ENCODE results near the gene NR3C2.

Gene NR3C2

DNA sequence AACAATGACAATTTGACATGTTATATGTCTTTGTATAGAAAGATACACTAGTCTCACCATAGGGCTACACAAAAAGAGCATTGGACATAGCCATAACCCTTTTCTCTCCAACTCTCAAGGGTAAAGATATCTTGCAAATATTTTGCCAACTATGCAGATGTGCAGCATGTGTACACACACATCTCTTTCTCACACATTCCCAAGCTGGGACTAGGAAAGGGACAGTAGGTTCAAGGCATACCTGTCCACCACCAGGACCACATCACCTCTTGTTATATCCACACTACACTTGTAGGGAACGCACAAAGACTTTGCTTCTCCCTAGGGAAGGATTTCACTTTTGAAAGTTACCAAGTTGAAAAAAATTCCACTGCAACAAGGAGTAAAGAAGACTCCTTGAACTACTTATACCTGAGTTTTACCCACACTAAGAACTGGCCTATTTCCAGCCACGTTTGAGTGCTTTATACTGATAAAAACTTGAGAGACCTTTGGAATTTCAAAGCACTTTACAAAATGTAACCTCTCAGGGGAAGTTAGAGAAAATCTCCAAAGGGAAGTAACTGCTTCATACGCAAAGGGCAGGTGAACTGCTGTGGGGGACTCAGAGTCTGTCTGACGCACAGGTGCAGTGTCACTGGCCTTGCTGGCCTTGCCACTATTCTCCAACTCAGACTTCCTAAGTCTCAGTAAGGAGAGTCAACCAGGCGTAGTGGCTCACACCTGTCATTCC is 36.9 kb downstream of the NR3C2 start:
- Mint-ChIP-seq H3K9me3 (no peaks in the 10 kb centered on the region), H3K27me3 (no peaks in the 10 kb centered on the region), H3K36me3 (no peaks in the 10 kb centered on the region), H3K27ac (no peak overlapping the region), H3K4me3 (no peak overlapping the region), H3K4me1 (peaks cover 22% of the 10 kb centered on the region)

- peaks cover 3% of the 10 kb centered on the region for H3K36me3 Mint-ChIP-seq
Observed at GRCh38 chr4:148398988-148399387, 43.2 kb downstream of the NR3C2 start.

GRCh38 chr4:148397771-148398170 is 44.4 kb downstream of the NR3C2 start:
- Mint-ChIP-seq H3K4me1 (peaks cover 53% of the 10 kb centered on the region), H3K27me3 (no peaks in the 10 kb centered on the region), H3K36me3 (peaks cover 3% of the 10 kb centered on the region), H3K9me3 (peaks cover 4% of the 10 kb centered on the region), H3K27ac (no peak overlapping the region), H3K4me3 (no peak overlapping the region)

More at GRCh38 chr4:148398988-148399387, 43.2 kb downstream of the NR3C2 start:
- Mint-ChIP-seq H3K4me3 (no peak overlapping the region), H3K9me3 (peaks cover 4% of the 10 kb centered on the region), H3K4me1 (peaks cover 41% of the 10 kb centered on the region), H3K27ac (no peak overlapping the region), H3K27me3 (no peaks in the 10 kb centered on the region)

- Mint-ChIP-seq H3K4me3 (no peak overlapping the region), H3K4me1 (peaks cover 59% of the 10 kb centered on the region), H3K36me3 (peaks cover 3% of the 10 kb centered on the region), H3K27me3 (no peaks in the 10 kb centered on the region), H3K27ac (no peak overlapping the region), H3K9me3 (peaks cover 4% of the 10 kb centered on the region)
Observed at GRCh38 chr4:148396986-148397673, 45.1 kb downstream of the NR3C2 start.

GRCh38 chr4:148395771-148396170 is 46.4 kb downstream of the NR3C2 start:
- Mint-ChIP-seq H3K4me3 (no peak overlapping the region), H3K27ac (no peak overlapping the region), H3K36me3 (peaks cover 3% of the 10 kb centered on the region), H3K27me3 (no peaks in the 10 kb centered on the region), H3K9me3 (peaks cover 4% of the 10 kb centered on the region), H3K4me1 (peaks cover 69% of the 10 kb centered on the region)

GRCh38 chr4:148391056-148391455 is 51.2 kb downstream of the NR3C2 start:
- H3K4me3 Mint-ChIP-seq = no peak overlapping the region
- no peak overlapping the region for H3K27ac Mint-ChIP-seq
- no peaks in the 10 kb centered on the region for H3K27me3 Mint-ChIP-seq
- H3K4me1 Mint-ChIP-seq = peaks cover 64% of the 10 kb centered on the region
- H3K36me3 Mint-ChIP-seq = peaks cover 1% of the 10 kb centered on the region
- no peaks in the 10 kb centered on the region for H3K9me3 Mint-ChIP-seq

DNA sequence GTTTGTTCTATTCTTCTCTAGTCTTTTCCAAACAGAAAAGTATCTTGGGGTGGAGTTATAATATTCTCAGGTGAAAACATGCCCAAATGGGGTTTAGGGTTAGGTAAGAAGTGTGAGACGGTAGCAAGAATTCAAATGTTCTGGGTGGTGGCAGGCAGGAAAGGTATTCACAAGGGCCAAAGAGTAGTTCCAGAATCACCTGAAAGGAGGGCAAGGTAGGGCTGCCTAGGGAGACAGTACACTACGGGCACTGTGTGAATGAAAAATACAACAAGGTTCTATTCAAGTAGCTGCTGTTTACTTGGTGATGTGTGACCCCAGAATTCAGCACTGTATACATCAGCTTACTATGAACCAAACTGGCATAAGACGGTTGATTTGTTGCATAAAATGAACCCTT is 51.9 kb downstream of the NR3C2 start:
- H3K27ac Mint-ChIP-seq = no peak overlapping the region
- peaks cover 1% of the 10 kb centered on the region for H3K36me3 Mint-ChIP-seq
- H3K27me3 Mint-ChIP-seq = no peaks in the 10 kb centered on the region
- no peak overlapping the region for H3K4me3 Mint-ChIP-seq
- H3K4me1 Mint-ChIP-seq = peaks cover 64% of the 10 kb centered on the region
- H3K9me3 Mint-ChIP-seq = no peaks in the 10 kb centered on the region

DNA sequence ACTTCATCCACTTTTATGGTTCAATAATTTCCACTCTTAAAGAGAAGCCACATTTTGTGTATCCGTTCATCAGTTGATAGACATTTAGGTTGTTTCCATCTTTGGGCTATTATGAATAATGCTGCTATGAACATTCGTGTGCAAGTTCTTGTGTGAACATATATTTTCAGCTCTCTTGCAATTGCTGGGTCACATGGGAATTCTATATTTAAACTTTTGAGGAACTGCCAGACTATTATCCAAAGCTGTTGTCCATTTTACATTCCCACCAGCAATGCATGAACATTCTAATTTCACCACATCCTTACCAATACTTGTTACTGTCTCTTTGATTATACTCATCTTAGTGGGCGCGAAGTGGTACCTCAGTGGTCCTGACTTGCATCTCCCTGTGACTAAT is 61.9 kb downstream of the NR3C2 start:
- Mint-ChIP-seq H3K4me1 (peaks cover 48% of the 10 kb centered on the region), H3K9me3 (no peaks in the 10 kb centered on the region), H3K4me3 (no peak overlapping the region), H3K36me3 (peaks cover 10% of the 10 kb centered on the region), H3K27me3 (no peaks in the 10 kb centered on the region), H3K27ac (no peak overlapping the region)

DNA sequence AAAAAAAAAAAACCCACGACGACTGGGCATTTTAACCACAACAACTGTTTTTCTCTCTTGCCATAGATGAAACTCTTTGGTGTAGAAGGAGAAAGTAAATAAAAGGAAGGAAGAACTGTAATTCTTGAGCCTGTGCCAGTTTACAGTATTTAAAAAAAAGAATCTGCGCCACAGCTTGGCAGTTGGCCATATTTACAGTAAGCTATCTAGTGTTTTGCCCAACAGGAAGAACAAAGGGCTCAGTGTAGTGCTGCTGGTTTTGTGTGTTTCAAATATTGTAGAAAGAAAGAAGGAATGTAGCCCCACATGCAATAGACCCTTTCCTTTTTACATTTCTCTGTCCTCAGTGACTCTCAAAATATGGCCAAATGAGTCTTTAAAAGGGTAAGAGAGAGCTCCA is 66.1 kb downstream of the NR3C2 start:
- Mint-ChIP-seq H3K27me3 (no peaks in the 10 kb centered on the region), H3K4me1 (peaks cover 48% of the 10 kb centered on the region), H3K9me3 (no peaks in the 10 kb centered on the region), H3K27ac (peak overlapping the region; percentile 94), H3K4me3 (peak overlapping the region; percentile 89), H3K36me3 (peaks cover 7% of the 10 kb centered on the region)

GRCh38 chr4:148375584-148375983 is 66.6 kb downstream of the NR3C2 start:
- Mint-ChIP-seq H3K9me3 (no peaks in the 10 kb centered on the region), H3K4me3 (peak overlapping the region; percentile 89), H3K36me3 (peaks cover 7% of the 10 kb centered on the region), H3K4me1 (peaks cover 48% of the 10 kb centered on the region), H3K27ac (peak overlapping the region; percentile 94), H3K27me3 (no peaks in the 10 kb centered on the region)

GRCh38 chr4:148373093-148373492 is 69.1 kb downstream of the NR3C2 start:
- H3K4me1 Mint-ChIP-seq = peaks cover 64% of the 10 kb centered on the region
- peaks cover 4% of the 10 kb centered on the region for H3K36me3 Mint-ChIP-seq
- H3K9me3 Mint-ChIP-seq = no peaks in the 10 kb centered on the region
- no peaks in the 10 kb centered on the region for H3K27me3 Mint-ChIP-seq
- no peak overlapping the region for H3K4me3 Mint-ChIP-seq
- H3K27ac Mint-ChIP-seq = no peak overlapping the region

DNA sequence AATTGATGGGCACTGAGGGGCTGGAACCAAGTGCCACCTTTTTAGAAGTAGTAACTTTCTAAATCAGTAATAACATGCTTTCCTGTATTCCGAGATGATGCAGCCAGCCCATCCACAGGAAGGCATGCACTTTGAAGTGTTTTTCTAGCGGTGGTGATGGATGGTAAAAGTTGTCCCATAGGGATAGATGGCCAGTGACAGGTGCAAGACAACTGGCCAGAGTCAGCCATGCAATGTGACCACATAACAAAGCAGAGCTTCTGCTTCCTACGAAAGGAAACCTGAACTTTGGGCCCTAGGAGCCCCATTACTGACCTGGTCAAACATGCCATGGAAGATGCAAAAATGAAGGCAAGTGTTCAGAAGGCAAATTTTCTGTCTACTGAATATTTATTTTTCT is 72.3 kb downstream of the NR3C2 start:
- Mint-ChIP-seq H3K27me3 (no peaks in the 10 kb centered on the region), H3K36me3 (no peaks in the 10 kb centered on the region), H3K4me3 (no peak overlapping the region), H3K27ac (no peak overlapping the region), H3K4me1 (peaks cover 62% of the 10 kb centered on the region), H3K9me3 (no peaks in the 10 kb centered on the region)

GRCh38 chr4:148367756-148368155 is 74.5 kb downstream of the NR3C2 start:
- Mint-ChIP-seq H3K36me3 (peaks cover 5% of the 10 kb centered on the region), H3K27me3 (no peaks in the 10 kb centered on the region), H3K4me3 (no peak overlapping the region), H3K27ac (peak overlapping the region; percentile 86), H3K9me3 (peaks cover 4% of the 10 kb centered on the region), H3K4me1 (peaks cover 64% of the 10 kb centered on the region)

DNA sequence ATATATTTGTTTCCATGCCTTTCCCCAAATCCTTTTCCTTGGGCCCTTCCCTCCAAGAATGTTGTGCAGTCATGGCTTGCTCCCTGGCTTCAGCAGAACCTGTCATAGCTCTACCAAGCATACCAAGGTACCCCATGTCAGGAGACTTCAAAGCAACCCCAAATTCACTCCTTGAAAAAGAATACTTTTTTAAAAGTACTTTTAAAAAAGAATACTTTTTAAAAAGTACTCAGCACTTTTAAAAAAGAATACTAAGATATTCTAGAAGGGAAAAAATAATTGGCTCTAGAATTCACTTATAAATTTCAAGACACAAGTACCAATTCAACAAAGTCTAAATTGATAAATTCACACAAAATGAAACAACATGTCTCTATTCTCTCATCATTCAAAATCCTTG is 76.0 kb downstream of the NR3C2 start:
- H3K4me1 Mint-ChIP-seq = peaks cover 70% of the 10 kb centered on the region
- no peak overlapping the region for H3K4me3 Mint-ChIP-seq
- H3K27ac Mint-ChIP-seq = peak overlapping the region; percentile 81
- H3K36me3 Mint-ChIP-seq = peaks cover 9% of the 10 kb centered on the region
- peaks cover 4% of the 10 kb centered on the region for H3K9me3 Mint-ChIP-seq
- no peaks in the 10 kb centered on the region for H3K27me3 Mint-ChIP-seq

DNA sequence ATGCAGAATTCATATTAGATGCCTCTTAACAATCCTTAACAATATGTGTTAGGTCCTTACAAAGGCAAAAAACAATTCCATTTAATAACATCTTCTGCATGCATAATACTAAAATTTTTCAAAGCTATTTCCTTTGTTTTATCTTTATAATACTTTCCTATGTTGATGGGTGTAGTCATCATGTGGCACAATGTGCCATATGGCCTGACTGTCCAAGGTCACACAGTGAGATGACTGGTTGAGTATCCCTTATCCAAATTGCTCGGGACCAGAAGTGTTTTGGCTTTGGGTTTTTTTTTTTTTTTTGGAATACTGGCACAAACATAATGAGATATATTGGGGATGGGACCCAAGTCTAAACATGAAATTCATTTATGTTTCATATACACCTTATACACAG is 77.7 kb downstream of the NR3C2 start:
- no peaks in the 10 kb centered on the region for H3K27me3 Mint-ChIP-seq
- H3K27ac Mint-ChIP-seq = no peak overlapping the region
- peaks cover 74% of the 10 kb centered on the region for H3K4me1 Mint-ChIP-seq
- peaks cover 4% of the 10 kb centered on the region for H3K9me3 Mint-ChIP-seq
- no peak overlapping the region for H3K4me3 Mint-ChIP-seq
- peaks cover 9% of the 10 kb centered on the region for H3K36me3 Mint-ChIP-seq

GRCh38 chr4:148359769-148360168 is 82.4 kb downstream of the NR3C2 start:
- H3K9me3 Mint-ChIP-seq = peaks cover 4% of the 10 kb centered on the region
- H3K27ac Mint-ChIP-seq = peak overlapping the region; percentile 3
- H3K36me3 Mint-ChIP-seq = peaks cover 9% of the 10 kb centered on the region
- H3K27me3 Mint-ChIP-seq = no peaks in the 10 kb centered on the region
- no peak overlapping the region for H3K4me3 Mint-ChIP-seq
- peaks cover 78% of the 10 kb centered on the region for H3K4me1 Mint-ChIP-seq

All from activated naive CD4-positive, alpha-beta T cell treated with anti-CD3 and anti-CD28 coated beads, Interleukin-2, amount 50 U/mL, for 24 hours (primary cell).